ENCODE data around the gene MT1H. TPM values are rescaled to one million over a fixed set of nuclear protein-coding genes. Genes with fewer than 3 reads are reported as not detected.

Gene MT1H
- total RNA-seq, 1 donor from 2014 or later = not detected

DNA sequence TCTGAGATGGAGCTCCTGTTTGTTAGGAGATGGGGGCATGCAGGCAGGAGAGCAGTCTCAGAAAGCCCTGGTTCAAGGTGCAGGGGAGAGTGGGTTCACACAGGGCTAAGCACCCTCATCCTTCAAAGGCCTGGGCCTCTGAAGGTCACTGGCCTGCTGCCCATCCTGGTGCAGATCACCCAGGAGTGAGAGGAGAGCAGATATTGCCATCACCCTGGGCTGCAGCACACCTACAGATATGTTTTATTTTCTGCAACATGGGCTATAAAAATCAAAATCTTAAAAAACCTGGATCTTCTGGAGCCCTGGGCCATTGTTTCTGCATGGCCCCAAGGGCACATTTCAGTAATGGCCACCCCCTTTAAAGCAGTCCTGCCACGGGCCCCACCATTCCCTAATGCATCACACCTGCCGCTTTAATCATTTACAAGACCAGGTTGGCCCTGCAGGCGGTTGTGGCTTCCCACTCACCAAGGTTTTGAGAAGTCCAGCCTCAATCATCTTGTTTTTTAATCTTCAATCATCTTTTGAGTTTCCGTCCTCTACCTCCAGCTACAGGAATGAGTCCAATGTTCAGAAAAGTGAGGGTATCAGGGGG, 39.9 kb downstream of the MT1H start:
- peaks cover 2% of the 10 kb centered on the region for H3K27me3 Mint-ChIP-seq (ENCODE audit: low read depth)
- no peaks in the 10 kb centered on the region for H3K4me1 Mint-ChIP-seq
- no peaks in the 10 kb centered on the region for H3K9me3 Mint-ChIP-seq
- H3K36me3 Mint-ChIP-seq = no peaks in the 10 kb centered on the region
- no peak overlapping the region for H3K4me3 Mint-ChIP-seq
- TF ChIP-seq, protein P1, sequence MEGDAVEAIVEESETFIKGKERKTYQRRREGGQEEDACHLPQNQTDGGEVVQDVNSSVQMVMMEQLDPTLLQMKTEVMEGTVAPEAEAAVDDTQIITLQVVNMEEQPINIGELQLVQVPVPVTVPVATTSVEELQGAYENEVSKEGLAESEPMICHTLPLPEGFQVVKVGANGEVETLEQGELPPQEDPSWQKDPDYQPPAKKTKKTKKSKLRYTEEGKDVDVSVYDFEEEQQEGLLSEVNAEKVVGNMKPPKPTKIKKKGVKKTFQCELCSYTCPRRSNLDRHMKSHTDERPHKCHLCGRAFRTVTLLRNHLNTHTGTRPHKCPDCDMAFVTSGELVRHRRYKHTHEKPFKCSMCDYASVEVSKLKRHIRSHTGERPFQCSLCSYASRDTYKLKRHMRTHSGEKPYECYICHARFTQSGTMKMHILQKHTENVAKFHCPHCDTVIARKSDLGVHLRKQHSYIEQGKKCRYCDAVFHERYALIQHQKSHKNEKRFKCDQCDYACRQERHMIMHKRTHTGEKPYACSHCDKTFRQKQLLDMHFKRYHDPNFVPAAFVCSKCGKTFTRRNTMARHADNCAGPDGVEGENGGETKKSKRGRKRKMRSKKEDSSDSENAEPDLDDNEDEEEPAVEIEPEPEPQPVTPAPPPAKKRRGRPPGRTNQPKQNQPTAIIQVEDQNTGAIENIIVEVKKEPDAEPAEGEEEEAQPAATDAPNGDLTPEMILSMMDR (IDR thresholded peaks at IDR 0.05; ENCODE audit: unreplicated experiment) = no peak
- H3K27ac Mint-ChIP-seq = no peak overlapping the region
- no peak for DNase-seq (ENCODE audit: low spot score in 2 of 2, unreplicated experiment in 2 of 2)

DNA sequence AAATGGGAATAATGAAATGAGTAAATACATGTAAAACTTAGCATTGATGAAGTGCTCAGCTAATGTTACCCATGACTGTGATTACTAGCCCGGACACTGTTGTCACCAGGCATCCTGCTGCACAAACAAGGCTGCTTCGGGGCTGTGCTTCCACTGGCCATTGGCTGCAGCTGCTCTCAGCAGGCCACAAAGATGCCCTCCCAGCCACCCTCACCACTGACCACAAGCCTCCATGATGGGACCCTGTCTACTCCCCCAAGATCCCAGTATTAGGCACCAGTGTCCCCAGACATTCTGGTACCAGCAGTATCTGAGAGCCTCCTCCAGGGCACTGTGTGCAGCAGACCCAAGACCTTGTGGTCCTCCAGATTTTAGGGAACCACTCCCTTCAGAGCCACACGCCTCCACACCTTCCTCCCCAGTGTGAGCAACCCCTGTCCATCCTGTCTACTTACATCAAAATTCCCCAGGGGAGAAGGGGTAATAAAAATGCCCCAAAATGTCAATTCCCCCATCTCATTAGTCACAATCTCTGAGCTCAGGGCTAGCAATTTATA, 40.6 kb downstream of the MT1H start:
- no peaks in the 10 kb centered on the region for H3K9me3 Mint-ChIP-seq
- H3K4me3 Mint-ChIP-seq = no peak overlapping the region
- H3K4me1 Mint-ChIP-seq = no peaks in the 10 kb centered on the region
- TF ChIP-seq, protein P1 (IDR thresholded peaks at IDR 0.05; ENCODE audit: unreplicated experiment) = no peak
- no peak for DNase-seq (ENCODE audit: low spot score in 2 of 2, unreplicated experiment in 2 of 2)
- H3K27ac Mint-ChIP-seq = no peak overlapping the region
- H3K27me3 Mint-ChIP-seq (ENCODE audit: low read depth) = no peaks in the 10 kb centered on the region
- H3K36me3 Mint-ChIP-seq = no peaks in the 10 kb centered on the region

DNA sequence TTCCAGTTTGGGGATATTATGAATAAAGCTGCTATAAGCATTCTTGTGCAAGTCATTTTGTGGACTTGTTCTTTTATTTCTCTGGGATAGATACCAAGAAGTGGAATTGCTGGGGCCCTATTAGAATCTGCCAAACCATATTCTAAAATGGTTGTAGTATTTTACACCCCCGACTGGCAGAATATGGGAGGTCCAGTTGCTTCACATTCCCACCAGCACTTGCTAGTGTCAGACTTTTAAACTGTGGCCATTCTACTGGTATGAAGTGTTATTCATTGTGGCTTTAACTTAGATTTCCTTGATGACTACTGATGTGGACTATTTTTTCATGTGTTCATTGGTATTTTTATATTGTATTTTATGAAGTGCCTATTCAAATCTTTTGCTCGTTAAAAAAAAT, 42.2 kb downstream of the MT1H start:
- no peaks in the 10 kb centered on the region for H3K4me1 Mint-ChIP-seq
- no peak overlapping the region for H3K4me3 Mint-ChIP-seq
- no peak overlapping the region for H3K27ac Mint-ChIP-seq
- no peaks in the 10 kb centered on the region for H3K9me3 Mint-ChIP-seq
- TF ChIP-seq, protein P1 (IDR thresholded peaks at IDR 0.05; ENCODE audit: unreplicated experiment) = no peak
- H3K36me3 Mint-ChIP-seq = no peaks in the 10 kb centered on the region
- DNase-seq (ENCODE audit: low spot score in 2 of 2, unreplicated experiment in 2 of 2) = no peak
- H3K27me3 Mint-ChIP-seq (ENCODE audit: low read depth) = no peaks in the 10 kb centered on the region

DNA sequence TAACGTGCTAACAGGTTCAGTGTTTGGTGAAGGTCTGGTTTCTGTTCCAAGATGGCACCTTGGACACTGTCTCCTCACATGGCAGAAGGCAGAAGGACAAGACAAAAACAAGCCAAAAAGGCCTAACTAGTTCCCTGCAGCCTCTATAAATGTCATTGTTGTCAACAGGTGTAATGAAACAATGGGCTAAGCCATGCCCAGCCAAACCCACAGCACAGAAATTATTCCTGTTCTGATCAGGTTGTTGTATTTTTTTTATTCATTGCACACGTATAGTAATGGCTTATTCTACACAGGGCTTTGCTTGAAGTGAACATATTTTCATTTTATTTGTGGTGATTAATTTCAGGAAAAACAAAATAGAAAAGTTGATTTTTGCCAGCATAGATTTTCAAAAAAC, 44.2 kb downstream of the MT1H start:
- TF ChIP-seq, protein P1 (IDR thresholded peaks at IDR 0.05; ENCODE audit: unreplicated experiment) = no peak
- Mint-ChIP-seq H3K27me3 (ENCODE audit: low read depth) (peaks cover 3% of the 10 kb centered on the region), H3K36me3 (no peaks in the 10 kb centered on the region)

DNA sequence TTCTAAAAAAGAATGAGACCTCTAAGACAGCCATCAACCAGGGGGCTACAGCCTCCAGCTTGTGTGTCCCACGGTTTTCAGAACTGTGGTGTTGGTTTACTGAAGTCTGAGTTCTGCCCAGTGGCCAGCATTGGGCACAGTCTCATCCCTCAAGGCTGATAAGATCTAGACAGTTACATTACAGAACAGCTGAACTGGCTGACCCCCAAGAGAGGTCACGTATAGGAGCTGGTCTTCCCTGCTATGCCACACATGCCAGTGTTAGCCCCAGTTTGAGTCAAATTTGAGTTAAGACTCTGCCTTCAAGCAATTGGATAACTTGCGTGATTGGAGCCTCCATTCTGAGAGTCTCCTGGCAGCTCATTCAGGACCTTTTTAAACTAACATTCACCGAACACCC, 45.5 kb downstream of the MT1H start:
- no peak for DNase-seq (ENCODE audit: low spot score in 2 of 2, unreplicated experiment in 2 of 2)
- H3K4me1 Mint-ChIP-seq = no peaks in the 10 kb centered on the region
- TF ChIP-seq, protein P1 (IDR thresholded peaks at IDR 0.05; ENCODE audit: unreplicated experiment) = no peak
- no peak overlapping the region for H3K27ac Mint-ChIP-seq
- no peak overlapping the region for H3K4me3 Mint-ChIP-seq
- H3K36me3 Mint-ChIP-seq = no peaks in the 10 kb centered on the region
- no peaks in the 10 kb centered on the region for H3K9me3 Mint-ChIP-seq
- peaks cover 5% of the 10 kb centered on the region for H3K27me3 Mint-ChIP-seq (ENCODE audit: low read depth)

More for the DNA sequence above, 44.2 kb downstream of the MT1H start:
- Mint-ChIP-seq H3K9me3 (no peaks in the 10 kb centered on the region), H3K4me1 (no peaks in the 10 kb centered on the region), H3K4me3 (no peak overlapping the region), H3K27ac (no peak overlapping the region)
- DNase-seq (ENCODE audit: low spot score in 2 of 2, unreplicated experiment in 2 of 2) = no peak
